A549 (cell line): ENCODE results near the gene BNC2. TPM values are rescaled to one million over a fixed set of nuclear protein-coding genes. Genes with fewer than 3 reads are reported as not detected.

ENCODE experiments used
- ATAC-seq, 2 experiments: fragments of 200-7000 bp in 1 of 2; fragments of >200 bp in 1 of 2; cut with Nextera tagmentation in 1 of 2; cut with Tn5 transposase in 1 of 2; 3 replicates each; pipeline versions ENCODE4 v1.8.0 to v1.9.1; 2018 to 2020; ENCODE audit warnings: mild to moderate bottlenecking in 1 of 2, moderate library complexity in 1 of 2
- CTCF ChIA-PET: fragments of 300-600 bp; sonication (Branson Sonifier 250); formaldehyde crosslinking; extraction: SDS; loops from one replicate; lab custom pipeline; 2021; ENCODE audit warnings: antibody characterized with exemption, inconsistent platforms; lab: Yijun Ruan, JAX
- POLR2A ChIA-PET: fragments of 350-600 bp; formaldehyde crosslinking; extraction: SDS; loops from one replicate; lab custom pipeline; 2021; ENCODE audit warnings: antibody characterized with exemption, inconsistent platforms; lab: Yijun Ruan, JAX
- DNase-seq, 2 experiments: peaks; one replicate each; pipeline versions ENCODE4 v3.0.0 to v3.0.0-alpha.2; 2011 to 2016; ENCODE audit warnings: low read depth in 1 of 2, low spot score in 1 of 2
- FAIRE-seq: peaks from 2 replicates; lab custom pipeline; 2011; peaks lifted over from hg19 to GRCh38; lab: Jason Lieb, UNC
- H3K27ac ChIP-seq, 2 experiments: fragments of >200 bp; sonication (Bioruptor Twin); formaldehyde crosslinking; 3 replicates each; pipeline ENCODE4 v1.5.1; 2016 to 2017
- H3K4me1 ChIP-seq: fragments of >200 bp; sonication (Bioruptor Twin); formaldehyde crosslinking; 3 replicates; pipeline ENCODE4 v1.6.1; 2016
- H3K4me2 ChIP-seq: fragments of >200 bp; sonication (Bioruptor Twin); formaldehyde crosslinking; 3 replicates; pipeline ENCODE4 v1.6.1; 2016
- H3K4me3 ChIP-seq: fragments of >200 bp; sonication (Bioruptor Twin); formaldehyde crosslinking; 3 replicates; pipeline ENCODE4 v1.5.1; 2016
- H3K9me3 ChIP-seq: fragments of >200 bp; sonication (Bioruptor Twin); formaldehyde crosslinking; 3 replicates; pipeline ENCODE4 v1.6.1; 2016
- BHLHE40 ChIP-seq: IDR thresholded peaks from 2 replicates; pipeline ENCODE4 v1.6.1; 2012; ENCODE audit warnings: low read depth, low read length, inconsistent platforms
- CTCF ChIP-seq: fragments of >200 bp; sonication (Bioruptor Twin); formaldehyde crosslinking; IDR thresholded peaks from 3 replicates; pipeline ENCODE4 v1.5.1; 2016
- EHF ChIP-seq: fragments of 250-450 bp; sonication (Bioruptor Pico); IDR thresholded peaks from 2 replicates; pipeline ENCODE4 v1.5.0; 2020; ENCODE audit warnings: mild to moderate bottlenecking
- EHMT2 ChIP-seq: fragments of 200-600 bp; sonication (generic); IDR thresholded peaks from 2 replicates; pipeline ENCODE4 v1.6.1; 2016; ENCODE audit warnings: antibody characterized with exemption, low read depth, mild to moderate bottlenecking, moderate library complexity
- EP300 ChIP-seq, 2 experiments: fragments of >200 bp; sonication (Bioruptor Twin); formaldehyde crosslinking; IDR thresholded peaks; 2 replicates in 1 of 2; 3 replicates in 1 of 2; pipeline ENCODE4 v1.6.1; 2016 to 2017
- FOSL2 ChIP-seq, 2 experiments: fragments of 450-650 bp in 1 of 2; fragments of >200 bp in 1 of 2; sonication (Bioruptor Twin) in 1 of 2; formaldehyde crosslinking; IDR thresholded peaks; 2 replicates each; pipeline versions ENCODE4 v1.5.0 to v1.6.1; 2016 to 2020; ENCODE audit warnings: mild to moderate bottlenecking in 1 of 2, moderate library complexity in 1 of 2
- HDAC2 ChIP-seq: fragments of 200-600 bp; sonication (generic); IDR thresholded peaks from 2 replicates; pipeline ENCODE4 v1.6.1; 2016
- HEYL ChIP-seq: fragments of 250-450 bp; sonication (Bioruptor Pico); IDR thresholded peaks from 2 replicates; pipeline ENCODE4 v1.8.0; 2021; ENCODE audit warnings: mild to moderate bottlenecking, moderate library complexity
- JUNB ChIP-seq: fragments of >200 bp; sonication (Bioruptor Twin); formaldehyde crosslinking; IDR thresholded peaks from 2 replicates; pipeline ENCODE4 v1.6.1; 2016
- KDM5A ChIP-seq: fragments of 200-600 bp; sonication (generic); IDR thresholded peaks from 2 replicates; pipeline ENCODE4 v1.6.1; 2016; ENCODE audit warnings: antibody characterized with exemption, mild to moderate bottlenecking
- NFE2L2 ChIP-seq: fragments of 150-350 bp; conservative IDR thresholded peaks from 2 replicates; pipeline ENCODE4 v1.6.1; 2014; ENCODE audit warnings: low read length
- NR3C1 ChIP-seq: fragments of >200 bp; sonication (Bioruptor Twin); formaldehyde crosslinking; IDR thresholded peaks from 3 replicates; pipeline ENCODE4 v1.6.1; 2017
- RFX5 ChIP-seq: fragments of 450-650 bp; IDR thresholded peaks from 2 replicates; pipeline ENCODE4 v1.7.1; 2014; ENCODE audit warnings: antibody characterized with exemption, mild to moderate bottlenecking, moderate library complexity
- RNF2 ChIP-seq: fragments of 200-600 bp; sonication (generic); IDR thresholded peaks from 2 replicates; pipeline ENCODE4 v1.6.1; 2016; ENCODE audit warnings: low read depth, mild to moderate bottlenecking, antibody characterized with exemption, moderate library complexity, borderline replicate concordance
- SMC3 ChIP-seq: fragments of >200 bp; sonication (Bioruptor Twin); formaldehyde crosslinking; IDR thresholded peaks from 3 replicates; pipeline ENCODE4 v1.6.1; 2018; ENCODE audit warnings: inconsistent platforms
- WGBS: methylation state at CpG from one replicate; pipeline ENCODE4 v1.1.6; 2017; ENCODE audit errors: missing lambda C conversion rate; 5-methylcytosine and 5-hydroxymethylcytosine counted together
- polyA plus RNA-seq, 4 experiments: library from polyadenylated mRNA; depleted of rRNA in 3 of 4; stranded (reverse); fragments of >200 nt; fragmentation: RNase III in 1 of 4; extraction: RNeasy Plus Mini Kit Qiagen cat#74134 plus additional on column Dnase treatment in 1 of 4; gene quantifications; 2 replicates in 3 of 4; 3 replicates in 1 of 4; pipeline ENCODE4 v1.2.3, GENCODE V29; 2011 to 2017
- TF ChIP-seq, protein P1 (sequence below): fragments of 450-650 bp; IDR thresholded peaks from 2 replicates; pipeline ENCODE4 v1.6.1; 2014; ENCODE audit warnings: antibody characterized with exemption
- TF ChIP-seq, protein P2 (sequence below): fragments of >200 bp; sonication (Bioruptor Twin); formaldehyde crosslinking; IDR thresholded peaks from 2 replicates; pipeline ENCODE4 v1.6.1; 2016

Gene BNC2
- polyA plus RNA-seq, 2 of the 4 experiments (the other 2 are of a cell fraction): 6.2 to 7.5 TPM

GRCh38 chr9:16869882-16870595 lies 431 bp downstream of the BNC2 start:
- POLR2A ChIA-PET: no interaction called here
- Histone ChIP-seq H3K4me3 (peak overlapping the region; percentile 90), H3K4me1 (peaks cover 34% of the 10 kb centered on the region), H3K27ac (peak overlapping the region; percentile 85 to 93), H3K9me3 (no peaks in the 10 kb centered on the region), H3K4me2 (peak overlapping the region; percentile 89)
- FAIRE-seq (no peak), DNase-seq (peak; percentile 38 to 39), ATAC-seq (peak; percentile 67)
- 5% methylated on average over 39 of the region's 58 CpGs for WGBS
- CTCF ChIA-PET: no interaction called here
- TF ChIP-seq CTCF: 0 out of 3 replicates have a peak, but pooled peaks have one; percentile 4
- TF ChIP-seq, protein P1, sequence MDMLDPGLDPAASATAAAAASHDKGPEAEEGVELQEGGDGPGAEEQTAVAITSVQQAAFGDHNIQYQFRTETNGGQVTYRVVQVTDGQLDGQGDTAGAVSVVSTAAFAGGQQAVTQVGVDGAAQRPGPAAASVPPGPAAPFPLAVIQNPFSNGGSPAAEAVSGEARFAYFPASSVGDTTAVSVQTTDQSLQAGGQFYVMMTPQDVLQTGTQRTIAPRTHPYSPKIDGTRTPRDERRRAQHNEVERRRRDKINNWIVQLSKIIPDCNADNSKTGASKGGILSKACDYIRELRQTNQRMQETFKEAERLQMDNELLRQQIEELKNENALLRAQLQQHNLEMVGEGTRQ: no peak
- TF ChIP-seq NR3C1: no peak

GRCh38 chr9:16869131-16869881 lies 1.2 kb downstream of the BNC2 start:
- 93% methylated on average over 21 of the region's 21 CpGs for WGBS
- TF ChIP-seq JUNB (no peak), KDM5A (no peak), HDAC2 (no peak), BHLHE40 (no peak), EHMT2 (no peak), SMC3 (no peak), FOSL2 (IDR thresholded peaks at IDR 0.05) (no peak), FOSL2 (CRISPR knock-in tag; IDR thresholded peaks at IDR 0.05) (no peak), RFX5 (no peak), RNF2 (no peak), HEYL (CRISPR knock-in tag) (no peak), NFE2L2 (no peak), EHF (CRISPR knock-in tag) (no peak)
- TF ChIP-seq, protein P2, sequence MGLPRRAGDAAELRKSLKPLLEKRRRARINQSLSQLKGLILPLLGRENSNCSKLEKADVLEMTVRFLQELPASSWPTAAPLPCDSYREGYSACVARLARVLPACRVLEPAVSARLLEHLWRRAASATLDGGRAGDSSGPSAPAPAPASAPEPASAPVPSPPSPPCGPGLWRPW: no peak
- Histone ChIP-seq H3K4me3 (peak overlapping the region; percentile 90), H3K4me2 (peak overlapping the region; percentile 89), H3K27ac (peak overlapping the region; percentile 85 to 93), H3K4me1 (peaks cover 40% of the 10 kb centered on the region), H3K9me3 (no peaks in the 10 kb centered on the region)
- FAIRE-seq: no peak
- ChIA-PET POLR2A (no interaction called here), CTCF (no interaction called here)
- no peak for DNase-seq
- ATAC-seq: no peak

- ChIA-PET CTCF (no interaction called here), POLR2A (no interaction called here)
- peaks cover 40% of the 10 kb centered on the region for H3K4me1 ChIP-seq
- no peaks in the 10 kb centered on the region for H3K9me3 ChIP-seq
- no peak for FAIRE-seq
- no peak for DNase-seq
- H3K27ac ChIP-seq: no peak overlapping the region; a peak in 1 of 6 replicates
- peak overlapping the region; percentile 51; the same call in 2 of the 3 replicates for H3K4me2 ChIP-seq
- WGBS: 86% methylated on average over 5 of the region's 5 CpGs
- no peak overlapping the region for H3K4me3 ChIP-seq
- no peak for ATAC-seq
- TF ChIP-seq EP300 (IDR thresholded peaks at IDR 0.05): no peak
- TF ChIP-seq, protein P2: no peak
- TF ChIP-seq, all 56 proteins: peak for 0
Measured at GRCh38 chr9:16868701-16869100, 1.8 kb downstream of the BNC2 start.
